GM18519 (cell line): ENCODE data around the gene PRSS3.
"Not testable (repeated sequence)": the region's sequence is repeated elsewhere in the genome, so short reads cannot be mapped to it uniquely, and the experiment has no call there.

ENCODE experiments used
- ATAC-seq: cut with Tn5 transposase; IDR thresholded peaks from one replicate; pipeline ENCODE4 v1.9.1; 2021; ENCODE audit warnings: mild to moderate bottlenecking, moderate library complexity; ENCODE audit not compliant: unreplicated experiment, low FRiP score

The PRSS3 gene

DNA sequence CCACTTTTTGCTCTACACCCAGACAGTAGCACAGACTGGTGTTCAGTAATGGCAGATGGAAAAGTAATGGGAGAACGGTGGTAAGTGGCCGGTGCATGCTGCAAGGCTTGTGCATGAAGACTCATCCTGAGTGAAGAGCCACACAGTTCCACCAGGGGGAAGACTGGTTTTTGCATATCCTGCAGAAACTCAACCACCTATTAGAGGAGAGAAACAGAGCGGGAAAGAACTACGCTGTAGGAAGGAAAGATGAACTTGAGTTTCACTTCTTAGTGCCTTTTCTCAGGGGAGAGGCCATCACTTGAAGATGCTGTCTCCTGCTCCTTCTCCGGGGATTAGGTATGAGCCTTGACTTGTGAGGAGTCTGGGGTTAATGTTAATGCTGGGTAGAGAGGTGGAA, 9.4 kb upstream of the PRSS3 start:
- ATAC-seq, result no peak

- no peak for ATAC-seq
Observed at GRCh38 chr9:33786681-33787080, 8.7 kb upstream of the PRSS3 start.

- no peak for ATAC-seq
Observed at GRCh38 chr9:33787839-33788238, 7.5 kb upstream of the PRSS3 start.

GRCh38 chr9:33789429-33789828, 5.9 kb upstream of the PRSS3 start:
- not testable (repeated sequence) for ATAC-seq

DNA sequence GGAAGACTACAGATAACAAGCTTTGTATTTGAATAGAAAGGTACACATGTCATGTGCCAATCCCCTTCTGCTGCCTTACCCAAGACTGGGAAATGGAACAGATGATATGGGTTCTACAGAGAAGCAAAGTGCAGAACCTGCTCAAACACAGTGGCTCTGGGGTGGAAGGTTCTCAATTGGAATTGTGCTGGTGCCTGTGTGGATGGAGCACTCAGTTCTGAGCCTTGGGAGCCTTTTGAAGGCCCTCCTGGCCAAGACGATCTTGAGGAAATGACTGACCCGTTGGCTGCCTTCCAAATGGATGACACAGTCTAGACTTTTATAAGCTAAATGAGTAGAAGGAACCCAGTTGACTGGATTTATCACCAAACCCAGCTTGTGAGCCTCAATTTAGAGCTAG, 4.2 kb upstream of the PRSS3 start:
- ATAC-seq, result no peak

GRCh38 chr9:33793496-33793895, 1.9 kb upstream of the PRSS3 start:
- not testable (repeated sequence) for ATAC-seq

GRCh38 chr9:33794560-33794959, 801 bp upstream of the PRSS3 start:
- ATAC-seq, result no peak

DNA sequence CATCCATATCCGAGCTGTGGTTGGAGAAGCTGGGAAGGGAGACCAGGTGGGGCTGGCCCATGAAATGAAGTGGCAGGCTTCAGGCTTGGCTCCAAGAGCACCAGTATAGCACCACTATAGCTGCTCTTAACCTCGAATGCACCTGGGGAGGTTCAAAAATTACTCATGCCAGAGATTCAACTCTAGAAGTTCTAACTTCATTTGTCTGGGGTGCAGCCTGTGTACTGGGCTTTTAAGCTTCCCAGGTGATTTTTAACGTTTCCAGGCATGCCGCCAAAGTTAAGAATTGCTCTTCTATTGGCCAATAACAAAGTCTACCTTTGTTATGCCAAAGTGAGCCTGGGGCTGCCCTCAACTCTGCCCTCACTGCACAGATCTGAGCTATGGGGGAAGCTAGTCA, 458 bp downstream of the PRSS3 start:
- ATAC-seq, result no peak

- ATAC-seq, result not testable (repeated sequence)
Observed at GRCh38 chr9:33796679-33797078, 1.3 kb downstream of the PRSS3 start.

GRCh38 chr9:33797837-33798236, 2.5 kb downstream of the PRSS3 start:
- no peak for ATAC-seq

DNA sequence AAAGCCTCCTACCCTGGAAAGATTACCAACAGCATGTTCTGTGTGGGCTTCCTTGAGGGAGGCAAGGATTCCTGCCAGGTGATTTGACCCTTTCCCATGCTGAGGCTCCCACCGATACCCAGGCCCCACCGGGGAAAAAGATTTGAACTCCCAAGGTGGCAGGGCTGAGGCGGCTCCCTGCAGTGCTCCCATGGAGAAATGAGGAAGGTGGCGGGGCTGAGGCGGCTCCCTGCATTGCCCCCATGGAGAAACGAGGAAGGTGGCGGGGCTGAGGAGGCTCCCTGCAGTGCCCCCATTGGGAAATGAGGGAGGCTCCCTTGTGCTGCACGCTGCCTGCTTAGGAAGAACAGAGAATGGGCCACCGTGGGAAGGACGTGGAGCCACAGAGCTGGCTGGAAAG, 3.2 kb downstream of the PRSS3 start:
- ATAC-seq, result no peak

DNA sequence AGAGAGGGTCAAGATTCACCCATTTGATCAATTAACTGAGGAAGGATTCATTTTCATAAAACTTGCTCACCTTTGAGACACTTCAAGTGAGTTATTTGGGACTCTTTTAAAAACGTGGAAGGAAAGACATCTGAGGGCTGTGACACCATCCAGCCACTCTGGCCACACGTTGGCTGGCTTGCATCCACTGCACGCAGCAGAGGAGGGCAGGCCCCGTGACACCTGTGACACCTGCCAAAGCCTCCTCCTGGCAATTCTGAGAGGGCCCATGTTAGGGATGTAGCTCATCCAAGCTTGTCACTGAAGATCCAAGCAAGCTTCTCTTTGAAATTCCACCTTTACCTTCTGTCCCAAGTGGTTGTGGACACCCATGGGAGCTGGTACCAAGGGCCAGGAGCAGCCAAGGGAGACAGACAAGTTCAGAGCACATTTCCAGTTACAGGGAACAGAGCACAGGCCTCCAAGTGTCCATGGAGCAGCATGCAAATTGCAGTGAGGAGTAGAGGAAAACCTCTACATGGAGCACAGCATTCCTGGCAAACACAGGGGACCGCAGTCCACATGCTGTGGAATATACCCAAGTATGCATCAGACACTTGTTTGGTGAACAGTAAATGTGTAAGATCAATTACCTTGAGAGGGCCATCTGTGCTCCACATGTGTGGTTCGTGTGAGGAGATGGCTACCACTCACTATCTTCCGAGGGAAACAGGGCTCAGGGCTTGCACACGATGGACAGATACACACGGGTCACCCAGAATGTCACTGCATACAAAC, 4.8 kb downstream of the PRSS3 start:
- ATAC-seq, result no peak

DNA sequence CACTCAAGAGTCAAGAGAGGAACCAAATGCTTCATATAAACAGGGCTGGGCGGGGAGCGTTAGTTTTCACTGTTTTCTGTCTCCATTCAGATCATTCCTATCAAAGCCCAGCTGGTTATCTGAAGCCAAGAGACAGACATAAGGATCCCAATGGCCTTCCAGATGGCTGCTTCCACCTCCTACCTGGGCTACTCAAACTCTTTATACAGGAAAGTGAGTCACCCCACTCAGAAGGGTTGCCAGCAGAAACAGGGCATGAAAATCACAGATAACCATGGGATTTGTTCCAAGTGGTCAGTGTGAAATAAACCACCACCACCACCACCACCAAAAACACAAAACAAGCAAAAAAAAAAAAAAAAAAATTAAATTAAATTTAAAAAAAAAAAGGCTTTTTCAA, 5.5 kb downstream of the PRSS3 start:
- no peak for ATAC-seq

DNA sequence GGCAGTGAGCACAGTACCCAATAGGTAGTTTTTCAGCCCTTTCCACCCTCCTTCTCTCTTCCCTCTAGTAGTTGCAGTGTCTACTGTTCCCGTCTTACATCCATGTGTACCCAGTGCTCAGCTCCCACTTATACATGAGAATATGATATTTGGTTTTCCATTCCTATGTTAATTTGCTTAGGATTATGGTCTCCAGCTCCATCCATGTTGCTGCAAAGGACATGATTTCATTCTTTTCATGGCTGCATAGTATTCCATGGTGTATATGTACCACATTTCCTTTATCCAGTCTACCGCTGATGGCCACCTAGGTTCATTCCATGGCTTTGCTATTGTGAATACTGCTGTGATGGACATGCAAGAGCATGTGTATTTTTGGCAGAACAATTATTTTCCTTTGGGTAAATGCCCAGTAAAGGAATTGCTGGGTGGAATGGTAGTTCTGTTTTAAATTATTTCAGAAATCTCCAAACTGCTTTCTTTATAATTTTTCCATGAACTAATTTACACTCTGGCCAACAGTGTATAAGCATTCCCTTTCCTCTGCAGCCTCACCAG, 6.7 kb downstream of the PRSS3 start:
- not testable (repeated sequence) for ATAC-seq

DNA sequence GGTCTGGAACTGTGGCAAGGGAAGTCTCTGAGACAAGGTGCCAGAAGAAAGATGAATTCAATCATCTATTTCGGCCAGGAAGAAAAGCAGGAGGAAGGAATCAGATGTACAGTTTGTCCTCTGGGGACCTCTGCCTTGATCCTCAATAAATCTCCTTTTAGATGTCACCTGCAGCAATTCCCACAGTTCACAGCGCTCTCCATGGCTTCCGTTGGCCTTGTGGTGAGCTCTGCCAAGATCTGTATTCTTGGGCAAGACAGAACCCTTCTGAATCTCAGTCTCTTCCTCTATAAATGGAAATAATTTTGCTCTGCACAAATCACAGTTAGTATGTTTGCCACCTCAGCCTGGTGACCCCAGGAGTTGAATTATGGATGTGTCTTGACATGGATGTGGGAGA, 8.8 kb downstream of the PRSS3 start:
- ATAC-seq, result not testable (repeated sequence)

GRCh38 chr9:33807156-33807555, 11.8 kb downstream of the PRSS3 start:
- ATAC-seq, result not testable (repeated sequence)

DNA sequence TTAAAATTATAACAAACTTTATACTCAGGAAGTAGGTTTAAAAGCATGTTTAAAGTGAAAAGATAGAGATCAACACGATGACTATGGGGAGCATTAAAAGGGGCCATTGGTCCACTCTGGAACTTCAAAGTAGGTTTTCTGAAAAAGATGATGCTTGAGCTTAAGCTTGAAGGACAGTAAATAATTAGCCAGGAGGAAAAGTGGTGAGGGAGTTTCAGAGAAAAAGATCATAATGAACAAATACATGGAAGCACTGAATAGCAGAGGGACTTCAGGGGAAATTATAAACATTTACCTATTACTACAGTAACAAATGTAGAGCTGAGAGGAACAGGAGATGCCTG, 13.6 kb downstream of the PRSS3 start:
- not testable (repeated sequence) for ATAC-seq

DNA sequence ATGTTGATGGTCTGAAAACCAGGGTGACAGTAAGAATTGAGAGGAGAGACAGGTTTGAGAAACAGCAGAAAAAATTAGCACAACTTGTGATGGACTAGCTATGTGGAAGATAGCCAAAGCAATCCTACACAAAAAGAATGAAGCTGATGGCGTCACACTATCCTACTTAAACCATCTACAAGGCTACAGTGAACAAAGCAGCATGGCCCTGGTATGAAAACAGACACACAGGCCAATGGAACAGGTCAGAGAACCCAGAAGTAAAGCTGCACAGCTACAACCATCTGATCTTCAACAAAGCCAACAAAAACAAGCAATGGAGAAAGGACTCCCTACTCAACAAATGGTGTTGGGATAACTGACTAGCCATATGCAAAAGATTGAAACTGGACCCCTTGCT, 14.1 kb downstream of the PRSS3 start:
- ATAC-seq, result no peak

DNA sequence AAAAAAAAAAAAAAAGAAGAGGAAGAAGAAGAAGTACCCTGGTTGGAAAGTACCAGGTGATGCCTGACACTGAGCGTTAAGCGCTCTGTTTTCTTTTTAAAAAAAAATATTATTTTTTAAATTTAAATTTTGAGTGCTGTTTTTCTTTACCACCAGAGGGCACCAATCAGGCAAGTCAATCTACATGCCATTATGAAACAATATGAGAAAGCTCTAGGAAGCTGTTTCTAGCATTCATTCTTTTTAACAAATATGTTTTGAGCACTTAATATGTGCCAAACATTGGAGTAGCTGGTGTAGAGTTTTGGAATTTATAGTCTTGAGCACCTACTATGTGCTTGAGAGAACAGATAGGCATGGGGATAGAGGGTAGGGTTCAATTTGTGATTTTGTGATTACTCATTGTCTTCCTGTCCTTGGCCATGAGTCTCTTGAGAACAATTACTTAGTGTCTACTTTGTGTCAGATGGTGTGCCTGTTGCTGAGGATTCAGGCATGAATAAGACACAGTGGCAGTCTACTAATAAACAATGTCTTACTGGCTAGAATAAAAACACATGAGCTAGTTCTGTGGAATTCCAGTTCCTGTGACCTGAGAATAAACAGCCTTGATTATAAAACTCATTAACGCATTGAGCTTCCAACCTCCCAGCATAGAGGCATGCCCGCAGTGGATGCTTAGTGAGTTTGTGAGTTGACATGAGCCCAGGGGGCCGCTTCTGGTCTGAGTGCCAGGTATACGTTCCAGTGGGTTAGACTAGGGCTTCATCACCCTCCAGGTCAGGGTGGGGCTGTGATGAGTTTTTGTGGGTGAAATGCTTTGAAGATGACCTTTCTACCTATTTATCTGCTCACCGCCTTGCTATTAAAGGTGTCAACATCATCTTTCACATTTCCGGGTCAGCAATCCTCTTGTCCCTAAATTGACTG, 18.6 kb downstream of the PRSS3 start:
- ATAC-seq, result no peak

GRCh38 chr9:33815781-33816180, 20.4 kb downstream of the PRSS3 start:
- no peak for ATAC-seq
